Testis (tissue), 3 donors: Measurements from ENCODE around the gene TPSD1. TPM values are rescaled to one million over a fixed set of nuclear protein-coding genes. Genes with fewer than 3 reads are reported as not detected.

ENCODE experiments used
- DNase-seq: peaks from one replicate; pipeline ENCODE4 v3.0.0-alpha.2; 2019
- H3K27ac ChIP-seq, 2 donors: fragments of 200-600 bp; sonication (generic); one replicate each; pipeline ENCODE4 v1.5.1; 2019
- H3K27me3 ChIP-seq: fragments of 200-600 bp; sonication (generic); one replicate; pipeline ENCODE4 v1.5.1; 2019
- H3K36me3 ChIP-seq: fragments of 200-600 bp; sonication (generic); one replicate; pipeline ENCODE4 v1.5.1; 2017; ENCODE audit warnings: low read depth; ENCODE audit errors: missing control alignments
- H3K4me1 ChIP-seq: fragments of 200-600 bp; sonication (generic); one replicate; pipeline ENCODE4 v1.5.1; 2019
- H3K4me3 ChIP-seq, 2 donors: fragments of 200-600 bp; sonication (generic); one replicate each; pipeline ENCODE4 v1.5.1; 2017 to 2019
- H3K9me3 ChIP-seq: fragments of 200-600 bp; sonication (generic); one replicate; pipeline ENCODE4 v1.5.1; 2017
- CTCF ChIP-seq, 3 experiments: fragments of 450-650 bp in 2 of 3; fragments of 200-600 bp in 1 of 3; sonication (generic) in 1 of 3; IDR thresholded peaks; one replicate each; pipeline ENCODE4 v1.5.1; 2016 to 2019; ENCODE audit warnings: antibody characterized with exemption in 3 of 3, mild to moderate bottlenecking in 2 of 3, moderate library complexity in 1 of 3
- POLR2A ChIP-seq: fragments of 450-650 bp; IDR thresholded peaks from one replicate; pipeline ENCODE4 v1.6.1; 2017; ENCODE audit warnings: antibody characterized with exemption, mild to moderate bottlenecking, moderate library complexity
- whole genome bisulfite sequencing, 2 donors: methylation state at CpG; one replicate each; pipeline ENCODE4 v1.1.5; 2018; 5-methylcytosine and 5-hydroxymethylcytosine counted together
- intact Hi-C: fragments of 100-400 bp; cut with DNase I; formaldehyde crosslinking; loops from one replicate; pipeline ENCODE4 v1.15.1; 2023; ENCODE audit warnings: low total_unique reads
- polyA plus RNA-seq: library from polyadenylated mRNA; stranded (reverse); fragments of 350-450 nt; fragmentation: Illumina TruSeq; extraction: RNeasy Lipid Tissue Mini Kit (QIAGEN cat#74804); gene quantifications from one replicate; pipeline ENCODE4 v1.2.3, GENCODE V29; 2014; ENCODE audit warnings: low read depth, low replicate concordance; ENCODE audit not compliant: insufficient read depth
- total RNA-seq, 2 donors: library from RNA; depleted of rRNA; stranded (reverse); fragments of >200 nt; gene quantifications; one replicate each; pipeline ENCODE4 v1.2.3, GENCODE V29; 2016

Gene TPSD1
- total and polyA plus RNA-seq, 3 donors from 2014 or later, result 1.1 to 1.6 (median 1.1) TPM

DNA sequence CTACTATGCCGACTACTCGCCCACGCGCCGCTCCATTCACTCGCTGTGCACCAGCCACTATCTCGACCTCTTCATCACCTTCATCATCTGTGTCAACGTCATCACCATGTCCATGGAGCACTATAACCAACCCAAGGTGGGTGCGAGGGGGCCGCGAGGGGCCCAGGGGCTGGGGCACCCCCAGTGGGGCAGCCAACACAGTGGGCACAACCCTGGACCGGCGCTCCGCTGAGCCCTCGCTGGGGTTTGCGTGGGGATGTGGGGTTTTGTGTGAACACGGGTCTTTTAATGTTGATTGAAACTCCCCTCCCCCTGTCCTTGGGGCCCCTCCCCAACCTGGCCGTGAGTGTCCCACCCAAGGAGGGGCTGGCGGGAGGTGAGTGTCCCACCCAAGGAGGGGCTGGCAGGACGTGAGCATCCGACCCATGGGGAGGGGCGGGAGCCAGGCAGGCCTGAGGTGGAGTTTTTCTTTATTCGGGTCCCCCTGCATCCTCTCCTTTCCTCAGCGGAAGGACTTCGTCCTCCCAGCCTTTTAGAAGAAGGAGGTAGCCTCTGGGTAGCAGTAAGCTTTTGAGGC, 42.0 kb upstream of the TPSD1 start:
- Histone ChIP-seq H3K36me3 (no peaks in the 10 kb centered on the region), H3K4me3 (no peak overlapping the region), H3K27me3 (no peaks in the 10 kb centered on the region), H3K4me1 (no peaks in the 10 kb centered on the region), H3K27ac (no peak overlapping the region), H3K9me3 (no peaks in the 10 kb centered on the region)
- no peak for DNase-seq
- 83 to 96% methylated on average over 21 to 25 of the region's 25 CpGs for WGBS, 2 donors
- TF ChIP-seq CTCF (IDR thresholded peaks at IDR 0.05) (no peak), POLR2A (no peak)
- intact Hi-C loops, result no loop called here

DNA sequence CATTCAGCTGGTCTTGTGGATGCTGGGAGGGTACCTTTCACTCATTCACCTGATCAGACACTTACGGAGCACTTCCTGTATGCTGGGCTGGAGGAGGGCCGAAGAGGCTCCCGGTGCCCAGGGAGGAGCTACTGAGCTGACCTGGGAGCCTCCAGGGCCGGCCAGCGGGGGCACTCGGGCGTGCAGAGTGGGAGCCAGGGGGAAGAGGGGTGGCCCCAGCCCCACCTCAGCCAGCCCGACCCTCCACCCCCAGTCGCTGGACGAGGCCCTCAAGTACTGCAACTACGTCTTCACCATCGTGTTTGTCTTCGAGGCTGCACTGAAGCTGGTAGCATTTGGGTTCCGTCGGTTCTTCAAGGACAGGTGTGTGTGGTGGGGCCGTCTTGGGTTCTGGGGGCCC, 41.1 kb upstream of the TPSD1 start:
- DNase-seq, result no peak
- 71 to 87% methylated on average over 3 to 16 of the region's 16 CpGs for WGBS, 2 donors
- Histone ChIP-seq H3K27me3 (no peaks in the 10 kb centered on the region), H3K9me3 (no peaks in the 10 kb centered on the region), H3K4me1 (no peaks in the 10 kb centered on the region), H3K36me3 (no peaks in the 10 kb centered on the region), H3K27ac (no peak overlapping the region), H3K4me3 (no peak overlapping the region)
- intact Hi-C loops, result no loop called here
- TF ChIP-seq POLR2A (no peak), CTCF (IDR thresholded peaks at IDR 0.05) (no peak)

DNA sequence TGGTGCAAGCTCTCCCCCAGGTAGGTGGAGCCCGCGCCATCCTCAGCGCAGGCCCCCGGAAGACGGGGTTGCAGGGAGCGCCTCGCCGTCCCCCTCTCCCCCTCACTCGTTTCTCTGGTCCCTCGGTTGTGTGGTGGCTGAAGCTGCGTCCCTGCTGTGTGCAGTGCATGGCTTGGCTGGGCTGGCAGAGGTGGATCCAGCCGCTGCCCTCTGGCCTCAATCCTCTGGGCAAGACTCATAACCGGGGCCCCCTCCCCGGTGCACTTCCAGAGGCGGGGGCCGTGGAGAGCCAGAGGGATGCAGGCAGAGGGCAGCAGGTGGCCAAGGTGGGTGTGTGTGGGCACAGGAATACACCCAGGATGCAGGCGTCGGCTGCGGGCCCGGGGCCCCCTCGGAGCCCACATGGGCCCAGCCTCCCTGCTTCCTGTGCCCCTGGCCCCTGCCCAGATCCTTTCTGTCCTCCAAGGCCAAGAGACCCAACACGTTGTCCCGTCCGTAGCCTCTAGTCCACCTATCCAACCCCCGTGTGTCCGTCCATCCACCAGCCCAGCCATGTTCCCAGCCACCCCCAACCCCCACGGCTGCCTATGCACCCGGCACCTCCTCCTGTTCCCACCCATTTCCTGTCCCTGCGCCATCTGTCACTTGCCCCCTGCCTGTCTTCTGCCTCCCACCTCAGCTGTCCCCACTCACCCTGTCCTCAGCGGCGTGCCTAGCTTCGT, 40.1 kb upstream of the TPSD1 start:
- TF ChIP-seq CTCF (IDR thresholded peaks at IDR 0.05), result no peak
- TF ChIP-seq POLR2A, result no peak
- Histone ChIP-seq H3K9me3 (no peaks in the 10 kb centered on the region), H3K4me1 (no peaks in the 10 kb centered on the region), H3K36me3 (no peaks in the 10 kb centered on the region), H3K27me3 (no peaks in the 10 kb centered on the region), H3K4me3 (no peak overlapping the region), H3K27ac (no peak overlapping the region)
- 83 to 86% methylated on average over 30 to 32 of the region's 32 CpGs for WGBS, 2 donors
- intact Hi-C loops, result no loop called here
- no peak for DNase-seq

GRCh38 chr16:1216296-1216619, 39.6 kb upstream of the TPSD1 start:
- Histone ChIP-seq H3K27me3 (no peaks in the 10 kb centered on the region), H3K4me1 (no peaks in the 10 kb centered on the region), H3K4me3 (no peak overlapping the region), H3K36me3 (no peaks in the 10 kb centered on the region), H3K27ac (no peak overlapping the region), H3K9me3 (no peaks in the 10 kb centered on the region)
- TF ChIP-seq CTCF (IDR thresholded peaks at IDR 0.05) (no peak), POLR2A (no peak)
- DNase-seq, result no peak
- WGBS, 2 donors, result 89 to 100% methylated on average over 2 to 12 of the region's 12 CpGs
- intact Hi-C loops, result no loop called here
